ENCODE measurements around the gene TMX1. TPM values are rescaled to one million over a fixed set of nuclear protein-coding genes. Genes with fewer than 3 reads are reported as not detected.

TMX1 gene
- total and polyA plus RNA-seq, 3 donors from 2014 or later = 19.2 to 30.7 (median 19.5) TPM

DNA sequence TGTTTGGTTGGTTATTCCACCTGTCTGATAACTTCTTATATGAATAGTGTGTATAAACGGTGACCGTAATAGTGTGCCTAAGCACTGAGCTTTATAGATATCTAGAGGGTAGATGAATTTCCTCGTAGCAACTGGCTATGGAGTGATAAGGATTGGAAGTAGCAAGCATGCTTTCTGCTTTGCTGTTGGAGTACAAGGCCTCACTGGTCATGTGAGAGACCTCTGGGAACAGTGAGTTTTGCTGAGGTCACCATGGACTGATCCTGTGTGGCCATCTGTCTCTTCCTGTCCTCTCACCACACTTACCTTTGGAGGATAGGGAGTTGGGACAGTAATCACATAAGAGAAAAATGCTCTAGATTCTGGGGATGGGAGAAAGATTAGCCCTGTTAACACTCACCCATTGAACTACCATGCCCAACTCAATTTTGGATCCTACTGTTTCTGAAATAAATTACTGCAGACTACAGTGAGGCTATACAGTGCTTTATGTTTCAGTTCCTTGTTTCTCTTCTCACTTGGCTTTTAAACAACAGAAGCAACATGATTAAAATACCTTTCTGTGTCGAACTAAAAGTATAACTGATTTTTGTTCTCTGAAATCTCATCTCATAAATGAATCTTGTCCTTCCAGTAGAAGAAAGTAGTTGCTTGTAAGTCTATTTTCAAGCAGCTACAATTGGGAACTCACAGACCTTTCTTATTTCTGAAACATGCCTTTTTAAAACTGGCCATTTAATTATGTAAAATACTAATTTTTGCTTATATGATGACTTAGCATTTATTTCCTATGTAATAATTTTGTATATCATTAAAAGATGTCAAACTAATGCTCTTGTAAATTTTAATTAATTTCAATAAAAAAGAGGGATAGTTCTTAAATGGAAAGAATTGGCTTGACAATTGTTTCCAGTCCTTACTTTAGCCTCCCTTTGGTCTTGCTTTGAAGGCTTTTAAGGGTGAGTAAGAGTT is 8.3 kb downstream of the TMX1 start:
- no peak overlapping the region for H3K4me3 ChIP-seq
- no peaks in the 10 kb centered on the region for H3K36me3 ChIP-seq (ENCODE audit: low read depth, missing control alignments)
- no peaks in the 10 kb centered on the region for H3K27me3 ChIP-seq
- H3K4me1 ChIP-seq = no peaks in the 10 kb centered on the region
- H3K9me3 ChIP-seq = no peaks in the 10 kb centered on the region
- intact Hi-C loops (cut with DNase I; ENCODE audit: low total_unique reads) = no loop called here
- WGBS, 2 donors = 81 to 91% methylated on average over 4 of the region's 4 CpGs
- TF ChIP-seq POLR2A (IDR thresholded peaks at IDR 0.05) = no peak
- TF ChIP-seq, protein P1, sequence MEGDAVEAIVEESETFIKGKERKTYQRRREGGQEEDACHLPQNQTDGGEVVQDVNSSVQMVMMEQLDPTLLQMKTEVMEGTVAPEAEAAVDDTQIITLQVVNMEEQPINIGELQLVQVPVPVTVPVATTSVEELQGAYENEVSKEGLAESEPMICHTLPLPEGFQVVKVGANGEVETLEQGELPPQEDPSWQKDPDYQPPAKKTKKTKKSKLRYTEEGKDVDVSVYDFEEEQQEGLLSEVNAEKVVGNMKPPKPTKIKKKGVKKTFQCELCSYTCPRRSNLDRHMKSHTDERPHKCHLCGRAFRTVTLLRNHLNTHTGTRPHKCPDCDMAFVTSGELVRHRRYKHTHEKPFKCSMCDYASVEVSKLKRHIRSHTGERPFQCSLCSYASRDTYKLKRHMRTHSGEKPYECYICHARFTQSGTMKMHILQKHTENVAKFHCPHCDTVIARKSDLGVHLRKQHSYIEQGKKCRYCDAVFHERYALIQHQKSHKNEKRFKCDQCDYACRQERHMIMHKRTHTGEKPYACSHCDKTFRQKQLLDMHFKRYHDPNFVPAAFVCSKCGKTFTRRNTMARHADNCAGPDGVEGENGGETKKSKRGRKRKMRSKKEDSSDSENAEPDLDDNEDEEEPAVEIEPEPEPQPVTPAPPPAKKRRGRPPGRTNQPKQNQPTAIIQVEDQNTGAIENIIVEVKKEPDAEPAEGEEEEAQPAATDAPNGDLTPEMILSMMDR (IDR thresholded peaks at IDR 0.05) = no peak
- no peak for DNase-seq
- H3K27ac ChIP-seq = no peak overlapping the region

DNA sequence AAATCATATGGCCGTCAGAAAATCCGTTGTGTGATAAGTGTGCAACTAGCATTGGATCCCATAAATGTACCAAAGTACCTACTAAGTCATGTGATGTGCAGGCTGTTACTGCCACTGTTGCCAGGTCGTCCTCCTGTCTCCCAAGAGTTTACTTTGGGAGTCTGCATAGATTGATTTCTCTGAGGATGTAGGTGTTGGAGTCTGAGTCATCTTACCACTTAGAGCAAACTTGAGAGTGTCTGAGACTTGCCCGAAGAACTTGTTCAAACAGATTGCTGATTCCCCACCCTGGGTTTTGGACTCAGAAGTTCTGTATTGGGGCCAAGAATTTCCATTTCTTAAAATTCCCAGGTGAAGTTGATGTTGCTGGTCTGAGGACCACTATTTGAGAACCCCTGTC is 11.4 kb downstream of the TMX1 start:
- intact Hi-C loops (cut with DNase I; ENCODE audit: low total_unique reads) = no loop called here
- Histone ChIP-seq H3K9me3 (no peaks in the 10 kb centered on the region), H3K4me3 (no peak overlapping the region), H3K27ac (no peak overlapping the region), H3K36me3 (ENCODE audit: low read depth, missing control alignments) (no peaks in the 10 kb centered on the region), H3K27me3 (no peaks in the 10 kb centered on the region), H3K4me1 (no peaks in the 10 kb centered on the region)
- TF ChIP-seq POLR2A (IDR thresholded peaks at IDR 0.05) = no peak
- TF ChIP-seq, protein P1 (IDR thresholded peaks at IDR 0.05) = no peak
- 91 to 95% methylated on average over 4 of the region's 4 CpGs for WGBS, 2 donors
- DNase-seq = no peak

DNA sequence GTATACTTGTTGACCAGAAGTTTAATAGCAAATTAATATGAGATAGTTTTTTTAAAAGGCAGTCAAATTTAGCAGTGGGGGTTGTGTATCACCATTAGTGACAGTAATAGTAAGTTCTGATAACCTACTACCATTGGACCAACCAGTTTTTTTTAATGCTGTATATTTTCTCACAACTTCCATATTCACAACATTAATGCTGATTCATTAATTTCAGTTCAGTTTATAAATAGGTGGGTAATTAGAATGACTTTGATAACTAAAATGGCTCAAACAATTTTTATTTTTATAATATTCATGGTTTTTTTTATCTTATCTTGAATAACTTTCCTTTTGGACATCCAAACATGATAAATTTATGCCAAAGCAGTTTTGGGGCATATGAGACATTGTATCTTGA is 13.8 kb downstream of the TMX1 start:
- Histone ChIP-seq H3K4me1 (no peaks in the 10 kb centered on the region), H3K36me3 (ENCODE audit: low read depth, missing control alignments) (no peaks in the 10 kb centered on the region), H3K27ac (no peak overlapping the region), H3K4me3 (no peak overlapping the region), H3K9me3 (no peaks in the 10 kb centered on the region), H3K27me3 (no peaks in the 10 kb centered on the region)
- DNase-seq = no peak
- intact Hi-C loops (cut with DNase I; ENCODE audit: low total_unique reads) = no loop called here
- TF ChIP-seq, protein P1 (IDR thresholded peaks at IDR 0.05) = no peak
- no peak for TF ChIP-seq POLR2A (IDR thresholded peaks at IDR 0.05)

DNA sequence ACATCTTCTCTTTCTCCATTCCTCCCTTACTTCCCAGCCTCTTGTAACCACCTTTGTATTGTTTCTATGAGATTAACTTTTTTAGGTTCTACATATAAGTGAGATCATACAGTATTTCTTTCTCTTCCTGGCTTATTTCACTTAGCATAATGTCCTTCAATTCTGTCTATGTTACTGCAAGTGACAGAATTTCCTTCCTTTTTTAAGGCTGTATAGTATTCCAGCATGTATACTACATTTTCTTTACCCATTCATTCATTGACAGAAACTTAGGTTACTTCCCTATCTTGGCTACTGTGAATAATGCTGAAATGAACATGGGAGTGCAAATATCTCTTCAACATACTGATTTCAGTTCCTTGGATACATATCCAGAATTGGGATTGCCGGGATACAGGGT is 18.2 kb downstream of the TMX1 start:
- no peak overlapping the region for H3K27ac ChIP-seq
- DNase-seq = no peak
- no peak for TF ChIP-seq POLR2A (IDR thresholded peaks at IDR 0.05)
- TF ChIP-seq, protein P1 (IDR thresholded peaks at IDR 0.05) = no peak
- no peak overlapping the region for H3K4me3 ChIP-seq
- WGBS, 2 donors = 96 to 100% methylated on average over 1 of the region's 1 CpG
- intact Hi-C loops (cut with DNase I; ENCODE audit: low total_unique reads) = no loop called here
- no peaks in the 10 kb centered on the region for H3K36me3 ChIP-seq (ENCODE audit: low read depth, missing control alignments)
- no peaks in the 10 kb centered on the region for H3K9me3 ChIP-seq
- no peaks in the 10 kb centered on the region for H3K27me3 ChIP-seq
- no peaks in the 10 kb centered on the region for H3K4me1 ChIP-seq

- Histone ChIP-seq H3K4me1 (no peaks in the 10 kb centered on the region), H3K9me3 (no peaks in the 10 kb centered on the region), H3K36me3 (ENCODE audit: low read depth, missing control alignments) (no peaks in the 10 kb centered on the region), H3K27ac (no peak overlapping the region), H3K4me3 (no peak overlapping the region), H3K27me3 (no peaks in the 10 kb centered on the region)
- intact Hi-C loops (cut with DNase I; ENCODE audit: low total_unique reads) = no loop called here
- no peak for DNase-seq
- TF ChIP-seq, protein P1 (IDR thresholded peaks at IDR 0.05) = no peak
- no peak for TF ChIP-seq POLR2A (IDR thresholded peaks at IDR 0.05)
These were observed 18.7 kb downstream of the TMX1 start for GRCh38 chr14:51258788-51259187.

Data from testis (tissue), 3 donors.